ENCODE data around the gene DMBT1.

DNA sequence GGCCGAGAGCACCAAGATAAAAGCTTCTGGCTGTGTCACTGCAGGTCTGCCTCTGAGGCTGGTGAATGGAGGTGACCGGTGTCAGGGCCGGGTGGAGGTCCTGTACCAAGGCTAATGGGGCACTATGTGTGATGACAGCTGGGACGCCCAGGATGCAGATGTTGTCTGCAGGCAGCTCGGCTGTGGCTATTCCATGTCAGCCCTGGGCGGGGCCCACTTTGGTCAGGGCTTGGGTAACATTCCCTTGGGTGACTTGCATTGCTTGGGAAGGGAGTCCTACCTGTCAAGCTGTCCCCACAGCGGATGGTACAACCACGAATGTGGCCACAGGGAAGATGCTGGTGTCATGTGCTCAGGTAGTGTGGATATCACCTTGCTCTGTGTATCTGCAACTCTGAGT is 8.0 kb downstream of the DMBT1 start:
- TF ChIP-seq, protein P1, sequence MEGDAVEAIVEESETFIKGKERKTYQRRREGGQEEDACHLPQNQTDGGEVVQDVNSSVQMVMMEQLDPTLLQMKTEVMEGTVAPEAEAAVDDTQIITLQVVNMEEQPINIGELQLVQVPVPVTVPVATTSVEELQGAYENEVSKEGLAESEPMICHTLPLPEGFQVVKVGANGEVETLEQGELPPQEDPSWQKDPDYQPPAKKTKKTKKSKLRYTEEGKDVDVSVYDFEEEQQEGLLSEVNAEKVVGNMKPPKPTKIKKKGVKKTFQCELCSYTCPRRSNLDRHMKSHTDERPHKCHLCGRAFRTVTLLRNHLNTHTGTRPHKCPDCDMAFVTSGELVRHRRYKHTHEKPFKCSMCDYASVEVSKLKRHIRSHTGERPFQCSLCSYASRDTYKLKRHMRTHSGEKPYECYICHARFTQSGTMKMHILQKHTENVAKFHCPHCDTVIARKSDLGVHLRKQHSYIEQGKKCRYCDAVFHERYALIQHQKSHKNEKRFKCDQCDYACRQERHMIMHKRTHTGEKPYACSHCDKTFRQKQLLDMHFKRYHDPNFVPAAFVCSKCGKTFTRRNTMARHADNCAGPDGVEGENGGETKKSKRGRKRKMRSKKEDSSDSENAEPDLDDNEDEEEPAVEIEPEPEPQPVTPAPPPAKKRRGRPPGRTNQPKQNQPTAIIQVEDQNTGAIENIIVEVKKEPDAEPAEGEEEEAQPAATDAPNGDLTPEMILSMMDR (IDR thresholded peaks at IDR 0.05; ENCODE audit: insufficient read depth, low read depth, low read length), result no peak
- no peak for TF ChIP-seq EZH2 (IDR thresholded peaks at IDR 0.05; ENCODE audit: insufficient read depth, low read length)
